K562 (cell line): ENCODE measurements around the gene NOX5. TPM values are rescaled to one million over a fixed set of nuclear protein-coding genes. Genes with fewer than 3 reads are reported as not detected.

ENCODE experiments used
- ATAC-seq: fragments of 200-7000 bp; cut with Tn5 transposase; 3 replicates; pipeline ENCODE4 v1.9.1; 2020; ENCODE audit warnings: moderate library complexity
- BruUV-seq: library from RNA; stranded (reverse); fragments of 400-500 nt; replicated peaks from 2 replicates; lab custom pipeline; 2021; lab: Mats Ljungman, UMichigan
- CTCF ChIA-PET: fragments of 300-600 bp; formaldehyde crosslinking; extraction: SDS; loops from one replicate; lab custom pipeline; 2021; ENCODE audit warnings: low intra/inter-chr PET ratio; lab: Yijun Ruan, JAX
- POLR2A ChIA-PET: fragments of 300-600, 350-650 bp; sonication (Branson Sonifier 250); formaldehyde crosslinking; extraction: SDS; loops from one replicate; lab custom pipeline; 2021; ENCODE audit warnings: antibody characterized with exemption, inconsistent platforms; lab: Yijun Ruan, JAX
- DNase-seq, 4 experiments: peaks; one replicate each; pipeline versions ENCODE4 v3.0.0 to v3.0.0-alpha.2; 2011 to 2018; ENCODE audit warnings: low spot score in 3 of 4, mixed read lengths in 3 of 4; ENCODE audit errors: extremely low read depth in 1 of 4
- FAIRE-seq: peaks from 2 replicates; lab custom pipeline; 2011; peaks lifted over from hg19 to GRCh38; lab: Jason Lieb, UNC
- H2AFZ ChIP-seq: 2 replicates; pipeline ENCODE4 v1.6.0; 2011; ENCODE audit warnings: low read depth, low read length, control low read depth, inconsistent platforms
- H3K27ac ChIP-seq: fragments of 200-600 bp; 3 replicates; pipeline ENCODE4 v1.8.0; 2011; ENCODE audit warnings: low read depth, mild to moderate bottlenecking, control low read depth, inconsistent platforms, low read length, moderate library complexity, mixed read lengths; ENCODE audit errors: extremely low read depth
- H3K27me3 ChIP-seq, 2 experiments: fragments of 300-600 bp in 1 of 2; 2 replicates in 1 of 2; 3 replicates in 1 of 2; pipeline versions ENCODE4 v1.6.0 to v1.8.0; 2011; ENCODE audit warnings: inconsistent platforms in 2 of 2, low read length in 2 of 2, mild to moderate bottlenecking in 1 of 2, mixed read lengths in 1 of 2, moderate library complexity in 1 of 2; ENCODE audit not compliant: control insufficient read depth in 2 of 2, insufficient read depth in 2 of 2
- H3K36me3 ChIP-seq: fragments of 300-600 bp; 3 replicates; pipeline ENCODE4 v1.8.0; 2011; ENCODE audit warnings: mild to moderate bottlenecking, low read length, inconsistent platforms; ENCODE audit not compliant: control insufficient read depth, insufficient read depth
- H3K4me1 ChIP-seq, 2 experiments: fragments of 200-600 bp in 1 of 2; replicated peaks in 1 of 2; 2 replicates in 1 of 2; 3 replicates in 1 of 2; pipeline versions ENCODE4 v1.5.1 to v1.8.0; 2011; ENCODE audit warnings: inconsistent platforms in 2 of 2, low read length in 2 of 2, mild to moderate bottlenecking in 1 of 2, mixed read lengths in 1 of 2, moderate library complexity in 1 of 2; ENCODE audit not compliant: control insufficient read depth in 2 of 2, insufficient read depth in 2 of 2
- H3K4me2 ChIP-seq: 2 replicates; pipeline ENCODE4 v1.6.1; 2011; ENCODE audit warnings: low read length, control low read depth, inconsistent platforms, mixed read lengths; ENCODE audit not compliant: insufficient read depth
- H3K4me3 ChIP-seq: fragments of 200-600 bp; sonication (generic), shearing (Covaris generic); 2 replicates; pipeline ENCODE4 v1.5.1; 2016; ENCODE audit warnings: control low read depth, inconsistent platforms
- H3K79me2 ChIP-seq: fragments of 200-600 bp; 3 replicates; pipeline ENCODE4 v1.8.0; 2011; ENCODE audit warnings: low read length, inconsistent platforms; ENCODE audit not compliant: control insufficient read depth, insufficient read depth
- H3K9ac ChIP-seq, 2 experiments: 2 replicates each; pipeline versions ENCODE4 v1.6.0 to v1.6.1; 2011; ENCODE audit warnings: low read depth in 2 of 2, low read length in 2 of 2, control low read depth in 1 of 2, inconsistent platforms in 1 of 2, mild to moderate bottlenecking in 1 of 2, mixed read lengths in 1 of 2; ENCODE audit not compliant: insufficient read depth in 1 of 2
- H3K9me1 ChIP-seq: one replicate; pipeline ENCODE4 v1.6.0; 2011; ENCODE audit warnings: inconsistent platforms, mild to moderate bottlenecking, low read length, moderate library complexity; ENCODE audit not compliant: control insufficient read depth, insufficient read depth
- H3K9me3 ChIP-seq: replicated peaks from 2 replicates; pipeline ENCODE4 v1.5.1; 2011; ENCODE audit warnings: low read depth, low read length, inconsistent platforms; ENCODE audit not compliant: control insufficient read depth, insufficient read depth
- H4K20me1 ChIP-seq: replicated peaks from 2 replicates; pipeline ENCODE4 v1.6.1; 2011; ENCODE audit warnings: low read length, inconsistent platforms, mixed read lengths; ENCODE audit not compliant: control insufficient read depth, insufficient read depth
- ATF2 ChIP-seq: sonication (generic); formaldehyde crosslinking; IDR thresholded peaks from 2 replicates; pipeline ENCODE4 v1.8.1; 2022; ENCODE audit warnings: missing genetic modification reagents
- CGGBP1 ChIP-seq: fragments of 250-450 bp; sonication (Bioruptor Pico); IDR thresholded peaks from 2 replicates; pipeline ENCODE4 v1.9.0; 2021; ENCODE audit warnings: mild to moderate bottlenecking
- EGR1 ChIP-seq: fragments of 450-650 bp; conservative IDR thresholded peaks from 2 replicates; pipeline ENCODE4 v1.6.1; 2017; ENCODE audit warnings: mild to moderate bottlenecking
- ETV6 ChIP-seq, 3 experiments: fragments of 150-350 bp in 1 of 3; sonication (generic) in 1 of 3; formaldehyde crosslinking in 1 of 3; IDR thresholded peaks; 2 replicates each; pipeline versions ENCODE4 v1.6.1 to v1.8.0; 2014 to 2022; ENCODE audit warnings: borderline replicate concordance in 2 of 3, low read depth in 2 of 3, antibody characterized with exemption in 1 of 3, low read length in 1 of 3, mild to moderate bottlenecking in 1 of 3, missing genetic modification reagents in 1 of 3
- GTF2A2 ChIP-seq: IDR thresholded peaks from 2 replicates; pipeline ENCODE4 v1.6.1; 2016; ENCODE audit warnings: mild to moderate bottlenecking, missing genetic modification characterization, missing compliant biosample characterization
- GTF2B ChIP-seq: IDR thresholded peaks from 2 replicates; pipeline ENCODE4 v1.6.1; 2011; ENCODE audit not compliant: insufficient read length; ENCODE audit errors: extremely low read depth
- HMG20B ChIP-seq: fragments of 250-450 bp; sonication (Bioruptor Pico); IDR thresholded peaks from 2 replicates; pipeline ENCODE4 v1.5.0; 2021; ENCODE audit warnings: mild to moderate bottlenecking
- PHB2 ChIP-seq: fragments of 450-650 bp; IDR thresholded peaks from 2 replicates; pipeline ENCODE4 v1.6.1; 2017; ENCODE audit warnings: low read depth
- RBM15 ChIP-seq: fragments of 200-400 bp; formaldehyde crosslinking; IDR thresholded peaks from 2 replicates; pipeline ENCODE4 v1.6.1; 2018; ENCODE audit warnings: mild to moderate bottlenecking, low read length, moderate library complexity; ENCODE audit not compliant: insufficient read depth
- SAP30 ChIP-seq: fragments of 200-600 bp; sonication (generic); IDR thresholded peaks from 2 replicates; pipeline ENCODE4 v1.6.1; 2012; ENCODE audit warnings: borderline replicate concordance, low read depth, mild to moderate bottlenecking, moderate library complexity, low read length, control low read depth, inconsistent platforms; ENCODE audit not compliant: insufficient read depth, poor library complexity, severe bottlenecking
- TFE3 ChIP-seq: fragments of 450-650 bp; formaldehyde crosslinking; IDR thresholded peaks from 2 replicates; pipeline ENCODE4 v1.4.0; 2020; ENCODE audit warnings: mild to moderate bottlenecking, mixed read lengths
- ZNF316 ChIP-seq: fragments of 450-650 bp; IDR thresholded peaks from 2 replicates; pipeline ENCODE4 v1.6.1; 2016
- WGBS: fragments of 100-300 bp; shearing (Covaris generic); methylation state at CpG from one replicate; pipeline ENCODE4 v1.1.6; 2016; ENCODE audit warnings: low coverage, mixed read lengths; ENCODE audit not compliant: insufficient coverage; ENCODE audit errors: missing lambda C conversion rate; 5-methylcytosine and 5-hydroxymethylcytosine counted together
- in situ Hi-C: fragments of 300-500 bp; cut with MboI; formaldehyde crosslinking; loops from 4 replicates; pipeline ENCODE4 v1.15.0; 2018; ENCODE audit warnings: inconsistent platforms, mixed read lengths
- intact Hi-C: fragments of 100-400 bp; cut with micrococcal nuclease; formaldehyde crosslinking; loops from 2 replicates; pipeline ENCODE4 v1.14.2; 2022
- polyA plus RNA-seq, 8 experiments: library from polyadenylated mRNA; depleted of rRNA in 4 of 8; stranded (reverse) in 5 of 8; unstranded in 3 of 8; fragments of >200 nt; fragmentation: Nextera tagmentation in 2 of 8; fragmentation: Illumina TruSeq in 1 of 8; extraction: Ambion mirVana in 2 of 8; extraction: Trizol in 1 of 8; gene quantifications; 2 replicates each; pipeline versions ENCODE4 v1.2.1 to v1.2.3, GENCODE V29; 2011 to 2014; ENCODE audit warnings: inconsistent platforms in 1 of 8, missing spikeins in 1 of 8
- total RNA-seq, 7 experiments: library from RNA; depleted of rRNA in 6 of 7; stranded (reverse); fragments of >200 nt in 6 of 7; fragmentation: Illumina TruSeq in 2 of 7; extraction: Trizol in 2 of 7; gene quantifications; 2 replicates each; pipeline versions ENCODE4 v1.2.1 to v1.2.3, GENCODE V29; 2011 to 2021; ENCODE audit warnings: low replicate concordance in 1 of 7

NOX5 gene
- total and polyA plus RNA-seq, 9 of the 15 experiments (the other 6 are each of a cell fraction or from before 2014, with no cell fraction given), result 0.01 TPM; not detected in 8

GRCh38 chr15:69085325-69086081 is 71.0 kb downstream of the NOX5 start (continued):
- no peak for TF ChIP-seq TFE3 (CRISPR knock-in tag)
- TF ChIP-seq RBM15, result no peak
- TF ChIP-seq EGR1, result no peak
- TF ChIP-seq ETV6 (IDR thresholded peaks at IDR 0.05; ENCODE audit: borderline replicate concordance in 1 of 2, low read depth in 2 of 2, low read length in 1 of 2), result no peak
- TF ChIP-seq ETV6 (CRISPR knock-in tag; IDR thresholded peaks at IDR 0.05; ENCODE audit: borderline replicate concordance), result no peak

GRCh38 chr15:69086427-69087204 is 72.1 kb downstream of the NOX5 start:
- ATAC-seq (no peak), FAIRE-seq (no peak), DNase-seq (no peak)
- Histone ChIP-seq H3K4me2 (no peak overlapping the region), H3K4me1 (no peaks in the 10 kb centered on the region), H3K9me1 (no peaks in the 10 kb centered on the region), H3K36me3 (no peaks in the 10 kb centered on the region), H3K27me3 (peaks cover 25 to 31% of the 10 kb centered on the region in 2 experiments), H3K27ac (no peak overlapping the region), H2AFZ (no peak overlapping the region), H3K79me2 (no peaks in the 10 kb centered on the region), H3K9ac (no peak overlapping the region), H4K20me1 (no peaks in the 10 kb centered on the region), H3K9me3 (no peaks in the 10 kb centered on the region), H3K4me3 (no peak overlapping the region)
- POLR2A ChIA-PET, result interaction anchor here (0.6 to 0.8 kb wide), 2 partner anchors 25 to 367 kb away, joined by 3 to 4 read pairs; no protein-coding TSS in a partner anchor
- intact Hi-C loops, result no loop called here
- WGBS, result 0% methylated on average over 14 of the region's 14 CpGs
- in situ Hi-C loops, result no loop called here
- CTCF ChIA-PET, result no interaction called here
- no TSS peak for BruUV-seq
- TF ChIP-seq GTF2A2 (tag) (no peak), ATF2 (no peak), ZNF316 (no peak), GTF2B (no peak), PHB2 (no peak), HMG20B (CRISPR knock-in tag) (no peak), SAP30 (no peak), CGGBP1 (CRISPR knock-in tag) (no peak)
